HG02763 (cell line): ENCODE results near the gene RASSF4.

Experiments
- ATAC-seq: cut with Tn5 transposase; IDR thresholded peaks from one replicate; pipeline ENCODE4 v1.9.1; 2021; ENCODE audit warnings: mild to moderate bottlenecking, moderate library complexity; ENCODE audit not compliant: unreplicated experiment

Gene RASSF4

GRCh38 chr10:44959247-44960087, at the start of gene RASSF4:
Gene RASSF4 (plus strand): TSS chr10:44959802. CDS start chr10:44970203, 10,401 bp downstream.
- peak; percentile 96 for ATAC-seq

DNA sequence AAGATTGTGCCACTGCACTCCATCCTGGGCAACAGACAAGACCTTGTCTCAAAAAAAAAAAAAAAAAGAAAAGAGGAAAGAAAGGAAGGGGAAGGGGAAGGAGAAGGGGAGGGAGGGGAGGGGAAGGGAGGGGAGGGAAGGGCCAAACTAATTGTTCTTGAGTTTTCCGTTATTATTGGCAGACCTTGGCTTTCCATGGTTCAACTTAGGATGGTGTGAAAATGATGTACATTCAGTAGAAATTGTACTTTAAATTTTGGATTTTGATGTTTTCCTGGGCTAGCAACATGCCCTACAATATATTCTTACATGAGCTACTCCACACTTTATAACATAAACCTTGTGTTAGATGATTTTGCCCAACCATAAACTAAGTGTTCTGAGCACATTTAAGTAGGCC, 49.7 kb upstream of the RASSF4 start:
- no peak for ATAC-seq

GRCh38 chr10:44910602-44911001, 49.0 kb upstream of the RASSF4 start:
- ATAC-seq: no peak

- ATAC-seq: no peak
Observed at GRCh38 chr10:44911081-44911540, 48.5 kb upstream of the RASSF4 start, which contains the start of gene TMEM72. Gene TMEM72 (plus strand): TSS chr10:44911337. CDS start chr10:44911513, 176 bp downstream.

DNA sequence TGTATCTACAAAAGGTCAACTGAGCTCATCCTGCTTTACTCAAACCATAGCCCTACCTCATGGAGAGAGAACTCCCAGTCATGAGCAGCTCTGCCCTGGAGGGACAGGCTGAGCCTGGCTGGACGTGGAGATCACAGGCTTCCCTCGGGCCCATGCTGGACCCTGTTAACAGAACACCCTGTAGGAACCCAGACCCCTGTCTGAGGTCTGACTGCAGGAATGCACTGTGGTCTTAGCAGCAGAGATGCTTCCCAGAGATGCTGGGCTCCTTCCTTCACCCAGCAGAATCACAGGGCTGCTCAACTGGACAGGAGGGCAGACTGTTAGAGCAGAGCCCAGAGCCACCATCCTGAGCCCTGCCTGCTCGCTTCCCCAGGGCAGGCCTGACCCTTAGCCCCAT, 47.7 kb upstream of the RASSF4 start:
- ATAC-seq: no peak

GRCh38 chr10:44913350-44914081, 46.1 kb upstream of the RASSF4 start:
- ATAC-seq: no peak

- ATAC-seq: no peak
Observed at GRCh38 chr10:44914891-44915290, 44.7 kb upstream of the RASSF4 start.

GRCh38 chr10:44916429-44916828, 43.2 kb upstream of the RASSF4 start:
- ATAC-seq: no peak

- no peak for ATAC-seq
Observed at GRCh38 chr10:44917848-44918247, 41.8 kb upstream of the RASSF4 start.

DNA sequence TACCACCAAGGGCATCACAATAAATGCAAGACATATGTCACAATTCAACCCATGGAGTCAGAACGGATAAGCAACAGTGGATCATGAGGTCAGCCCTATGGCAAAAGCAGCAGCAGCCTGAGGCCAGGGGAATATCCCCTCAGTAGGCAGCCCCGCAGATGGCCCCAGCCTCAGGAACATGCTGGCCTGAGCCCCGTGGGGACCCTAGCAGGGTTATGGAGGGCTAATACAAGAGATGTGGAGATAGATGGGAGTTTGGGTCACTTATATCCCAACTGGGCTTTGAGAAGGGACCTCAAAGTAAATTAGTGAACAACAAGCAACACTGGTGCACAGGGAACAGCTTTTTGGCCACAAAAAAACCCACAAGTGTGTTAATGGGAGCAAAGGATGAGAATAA, 39.4 kb upstream of the RASSF4 start:
- no peak for ATAC-seq

- ATAC-seq: no peak
Observed at GRCh38 chr10:44921061-44921460, 38.5 kb upstream of the RASSF4 start.

GRCh38 chr10:44921506-44921905, 38.1 kb upstream of the RASSF4 start:
- no peak for ATAC-seq

GRCh38 chr10:44922021-44922420, 37.6 kb upstream of the RASSF4 start:
- no peak for ATAC-seq

DNA sequence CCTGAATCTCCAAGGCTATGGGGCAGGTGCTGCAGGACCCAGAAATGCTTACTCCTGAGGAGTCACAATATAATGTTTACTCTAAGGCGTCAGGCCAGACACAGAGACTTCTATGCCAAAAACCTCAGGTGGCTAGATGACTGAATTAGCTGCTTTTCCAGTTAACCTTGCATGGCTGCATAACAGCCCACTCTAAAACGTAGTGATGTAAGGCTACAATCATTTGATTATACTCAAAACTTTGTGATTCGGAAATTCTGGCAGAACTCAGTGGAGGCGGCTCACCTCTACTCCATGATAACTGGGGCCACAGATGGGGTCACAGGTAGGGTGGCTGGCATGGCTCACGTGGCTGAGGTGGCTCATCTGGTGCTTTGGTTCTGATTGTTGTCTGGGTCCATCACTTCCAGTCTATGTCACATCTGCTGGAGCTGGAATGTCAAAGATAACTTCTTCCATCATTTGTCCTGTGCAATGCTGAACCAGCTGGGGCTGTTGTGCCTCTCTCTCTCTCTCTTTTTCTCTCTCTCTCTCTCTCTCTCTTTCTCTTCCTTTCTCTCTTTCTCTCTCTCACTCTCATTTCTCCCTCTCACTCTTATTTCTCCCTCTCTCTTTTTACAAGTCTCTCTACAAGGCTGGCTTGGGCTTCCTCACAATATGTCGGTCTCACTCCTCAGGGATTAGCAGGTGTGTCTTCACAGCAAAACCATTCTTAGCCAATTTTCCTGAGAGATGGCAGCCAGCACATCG, 36.6 kb upstream of the RASSF4 start:
- ATAC-seq: no peak

DNA sequence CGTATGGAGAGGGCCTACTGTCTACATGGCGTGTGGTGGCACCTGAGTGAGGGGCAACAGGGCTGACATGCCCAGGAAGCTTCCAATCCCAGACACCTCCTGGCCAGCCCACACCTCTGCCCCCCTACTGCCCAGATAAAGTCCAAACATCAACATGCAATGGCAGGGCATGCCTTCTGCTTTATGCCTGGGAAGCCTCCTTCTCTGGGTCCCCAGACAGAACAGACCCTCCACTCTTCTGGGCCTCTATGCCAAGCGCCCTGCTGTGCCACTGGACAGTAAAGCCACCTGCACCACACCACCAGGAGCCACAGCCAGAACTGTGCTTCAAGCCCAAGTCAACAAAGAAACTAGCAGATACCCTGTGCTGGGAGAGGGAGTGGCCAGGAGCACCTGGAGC, 36.0 kb upstream of the RASSF4 start:
- no peak for ATAC-seq

GRCh38 chr10:44924261-44925040, 35.2 kb upstream of the RASSF4 start:
- no peak for ATAC-seq

DNA sequence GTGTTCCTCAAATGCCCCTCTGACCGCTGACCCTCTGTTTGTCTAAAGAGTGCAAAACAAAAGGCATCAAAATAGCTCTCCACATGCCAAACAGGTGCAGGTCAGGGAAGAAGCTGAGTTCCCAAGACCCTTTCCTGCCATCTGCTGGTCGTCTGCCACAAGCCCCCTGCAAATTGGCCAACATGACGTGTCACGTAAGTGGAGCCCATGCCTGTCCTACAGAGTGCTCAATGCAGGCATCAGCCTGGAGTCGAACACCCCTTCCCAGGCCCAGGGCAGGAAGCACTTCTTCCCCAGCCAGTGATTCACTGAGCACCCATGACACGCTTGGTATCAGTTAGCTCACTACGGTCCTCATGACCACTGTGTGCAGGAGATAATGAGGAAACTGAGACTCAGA, 34.4 kb upstream of the RASSF4 start:
- ATAC-seq: no peak

- no peak for ATAC-seq
Observed at GRCh38 chr10:44925811-44926750, 33.5 kb upstream of the RASSF4 start.

DNA sequence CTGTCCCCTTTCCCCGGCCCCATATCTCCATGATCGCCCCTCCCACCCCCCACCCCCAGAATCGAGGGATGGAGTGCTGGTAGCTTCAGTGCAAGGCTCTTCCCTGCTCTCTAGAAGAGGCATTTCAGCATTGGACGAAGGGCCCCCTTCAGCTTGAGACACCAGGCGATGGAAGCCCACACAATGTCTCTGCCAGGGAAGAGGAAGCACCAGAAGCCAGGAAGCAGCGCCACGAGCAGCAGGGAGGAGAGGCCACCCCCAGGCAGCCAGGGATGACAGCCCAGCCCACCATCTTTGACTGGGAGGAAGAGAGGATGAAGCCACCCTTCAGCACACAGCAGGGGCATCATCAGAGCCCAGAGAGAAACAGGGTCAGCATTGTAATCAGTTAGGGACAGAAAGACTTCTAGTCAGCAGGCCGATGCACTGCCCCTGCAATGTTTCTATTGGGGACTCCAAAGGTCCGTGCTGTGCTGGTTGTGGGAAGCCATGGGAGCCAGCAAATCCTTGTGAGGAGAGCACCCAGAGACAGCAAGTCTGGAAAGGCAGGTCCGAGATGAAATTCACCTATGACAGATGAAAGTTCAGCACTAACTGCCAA, 32.8 kb upstream of the RASSF4 start:
- no peak for ATAC-seq
